K562 (cell line): ENCODE measurements around the gene PPP1R12B.
"Not testable (repeated sequence)": the region's sequence is repeated elsewhere in the genome, so short reads cannot be mapped to it uniquely, and the experiment has no call there.

ENCODE experiments used
- DIDO1 ChIP-seq: fragments of 450-650 bp; IDR thresholded peaks from 2 replicates; pipeline ENCODE4 v1.6.1; 2016; ENCODE audit warnings: low read depth, missing biosample characterization, missing genetic modification characterization
- E2F4 ChIP-seq: sonication (generic); formaldehyde crosslinking; IDR thresholded peaks from 2 replicates; pipeline ENCODE4 v1.8.0; 2022; ENCODE audit warnings: mild to moderate bottlenecking, low read depth, missing genetic modification reagents
- EZH2 ChIP-seq: IDR thresholded peaks from 2 replicates; pipeline ENCODE4 v1.6.1; 2012; ENCODE audit warnings: low read depth, mild to moderate bottlenecking, inconsistent platforms, low read length, borderline replicate concordance
- POLR2A ChIP-seq: fragments of 450-650 bp; conservative IDR thresholded peaks from 2 replicates; pipeline ENCODE4 v1.6.1; 2016
- PTBP1 ChIP-seq: fragments of 200-400 bp; formaldehyde crosslinking; IDR thresholded peaks from 2 replicates; pipeline ENCODE4 v1.6.1; 2017; ENCODE audit warnings: low read depth, low read length
- SIX5 ChIP-seq, 2 experiments: IDR thresholded peaks; 2 replicates each; pipeline ENCODE4 v1.6.1; 2011; ENCODE audit warnings: low read length in 2 of 2, borderline replicate concordance in 1 of 2, low read depth in 1 of 2, mild to moderate bottlenecking in 1 of 2, moderate library complexity in 1 of 2; ENCODE audit not compliant: insufficient read depth in 1 of 2
- TAF15 ChIP-seq: fragments of 200-400 bp; formaldehyde crosslinking; IDR thresholded peaks from 2 replicates; pipeline ENCODE4 v1.6.1; 2017; ENCODE audit warnings: mild to moderate bottlenecking, low read depth, low read length, moderate library complexity
- THRA ChIP-seq: fragments of 450-650 bp; IDR thresholded peaks from 2 replicates; pipeline ENCODE4 v1.6.1; 2017; ENCODE audit warnings: mild to moderate bottlenecking, moderate library complexity
- ZBTB26 ChIP-seq: fragments of 450-650 bp; formaldehyde crosslinking; IDR thresholded peaks from 2 replicates; pipeline ENCODE4 v1.4.0; 2022; ENCODE audit warnings: missing genetic modification characterization
- ZBTB9 ChIP-seq: fragments of 450-650 bp; formaldehyde crosslinking; IDR thresholded peaks from 2 replicates; pipeline ENCODE4 v1.4.0; 2020; ENCODE audit warnings: mild to moderate bottlenecking, moderate library complexity
- ZC3H11A ChIP-seq: IDR thresholded peaks from 2 replicates; pipeline ENCODE4 v1.6.1; 2012; ENCODE audit warnings: low read depth, low read length, improper control_type of control experiment
- ZC3H4 ChIP-seq: sonication (generic); formaldehyde crosslinking; IDR thresholded peaks from 2 replicates; pipeline ENCODE4 v1.9.0; 2021; ENCODE audit warnings: missing genetic modification reagents, borderline replicate concordance
- ZNF75A ChIP-seq: fragments of 450-650 bp; formaldehyde crosslinking; IDR thresholded peaks from 2 replicates; pipeline ENCODE4 v1.4.0; 2020; ENCODE audit warnings: mild to moderate bottlenecking
- ZNF780A ChIP-seq: fragments of 250-450 bp; sonication (Bioruptor Pico); IDR thresholded peaks from 2 replicates; pipeline ENCODE4 v1.5.0; 2021; ENCODE audit warnings: mild to moderate bottlenecking

GRCh38 chr1:202370906-202371305, 22.4 kb downstream of the PPP1R12B start:
- TF ChIP-seq EZH2; DIDO1 (tag); ZNF75A; POLR2A; TAF15; ZBTB9 (CRISPR knock-in tag); THRA; ZC3H11A; ZC3H4 (CRISPR knock-in tag); E2F4 (CRISPR knock-in tag); ZNF780A; ZBTB26 (CRISPR knock-in tag); PTBP1; SIX5 (IDR thresholded peaks at IDR 0.05; ENCODE audit: borderline replicate concordance in 1 of 2, insufficient read depth in 1 of 2, low read depth in 1 of 2, low read length in 2 of 2): not testable (repeated sequence)
